HG03457 (cell line): ENCODE data around the gene ZSCAN29.
A peak's percentile ranks its signal among the peaks of the same experiment; 100 is the strongest.
"Not testable (repeated sequence)": the region's sequence is repeated elsewhere in the genome, so short reads cannot be mapped to it uniquely, and the experiment has no call there.

Source experiments
- ATAC-seq: cut with Tn5 transposase; IDR thresholded peaks from one replicate; pipeline ENCODE4 v1.9.1; 2021; ENCODE audit warnings: moderate number of reproducible peaks; ENCODE audit not compliant: unreplicated experiment

The ZSCAN29 gene

GRCh38 chr15:43370975-43371974 lies at the start of gene ZSCAN29, which contains the start of gene TUBGCP4:
ZSCAN29 (minus strand) TSS chr15:43371043; CDS start chr15:43369913, 1,130 bp downstream.
TUBGCP4 (plus strand) TSS chr15:43371101; CDS start chr15:43371355, 254 bp downstream.
- ATAC-seq = peak; percentile 49

DNA sequence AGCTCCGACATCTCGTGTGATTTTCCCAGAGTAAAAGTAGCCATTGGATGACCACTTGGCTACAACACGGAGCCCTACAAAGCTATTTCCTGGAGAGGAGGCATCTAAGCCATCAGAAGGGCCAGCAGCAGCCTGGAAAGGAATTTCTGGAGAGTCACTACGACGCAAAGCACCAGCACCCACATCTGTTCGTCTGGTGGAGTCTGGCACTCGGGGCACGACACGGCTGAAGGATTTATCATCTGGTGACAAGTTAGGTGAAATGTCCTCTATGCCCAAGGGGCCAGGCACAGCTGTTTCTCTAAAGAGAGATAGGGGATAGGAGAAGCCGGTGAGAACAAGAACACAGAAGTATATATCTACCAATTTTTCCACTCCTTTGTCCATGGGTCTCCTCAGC lies 49.6 kb upstream of the ZSCAN29 start:
- no peak for ATAC-seq

DNA sequence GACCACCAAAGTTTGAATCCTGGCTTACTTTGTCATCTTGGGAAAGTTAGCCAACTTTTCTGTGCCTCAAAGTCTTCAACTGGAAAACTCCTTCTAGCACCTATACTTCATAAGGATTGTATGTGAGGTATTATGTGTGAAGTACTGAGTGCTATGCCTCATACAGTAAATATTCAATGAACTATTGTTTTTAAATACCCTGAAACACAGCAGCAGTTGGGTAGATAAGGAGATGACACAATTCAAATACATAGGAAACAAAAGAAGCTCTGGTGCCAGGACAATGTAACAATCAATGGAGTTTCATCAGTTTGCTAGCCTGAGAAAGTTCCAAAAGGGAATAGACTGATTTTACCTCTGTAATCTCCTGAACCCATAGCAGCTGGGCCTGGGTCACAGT lies 43.4 kb upstream of the ZSCAN29 start:
- no peak for ATAC-seq

- ATAC-seq = no peak
Measured at GRCh38 chr15:43412096-43412495, 41.3 kb upstream of the ZSCAN29 start.

GRCh38 chr15:43410572-43411214 lies 39.9 kb upstream of the ZSCAN29 start:
- ATAC-seq = no peak

DNA sequence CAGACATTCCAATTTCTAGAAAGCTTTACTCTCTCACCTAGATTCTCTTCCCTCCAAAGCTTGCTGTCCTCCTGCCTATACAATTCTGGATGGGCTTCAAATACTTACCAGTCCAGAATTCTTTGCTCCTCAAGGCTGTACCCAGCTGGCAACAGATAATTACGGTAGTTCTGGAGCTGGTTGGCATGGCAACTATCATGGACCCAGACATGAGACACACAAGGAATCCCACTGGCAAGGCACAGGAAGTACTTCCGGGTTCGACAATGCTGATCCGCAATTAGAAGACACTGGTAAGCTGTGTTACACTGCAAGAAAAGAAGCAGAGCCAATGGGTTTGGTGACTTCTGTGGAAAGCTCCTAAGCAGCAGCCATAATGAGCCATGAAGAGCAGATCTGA lies 37.9 kb upstream of the ZSCAN29 start:
- ATAC-seq = no peak

DNA sequence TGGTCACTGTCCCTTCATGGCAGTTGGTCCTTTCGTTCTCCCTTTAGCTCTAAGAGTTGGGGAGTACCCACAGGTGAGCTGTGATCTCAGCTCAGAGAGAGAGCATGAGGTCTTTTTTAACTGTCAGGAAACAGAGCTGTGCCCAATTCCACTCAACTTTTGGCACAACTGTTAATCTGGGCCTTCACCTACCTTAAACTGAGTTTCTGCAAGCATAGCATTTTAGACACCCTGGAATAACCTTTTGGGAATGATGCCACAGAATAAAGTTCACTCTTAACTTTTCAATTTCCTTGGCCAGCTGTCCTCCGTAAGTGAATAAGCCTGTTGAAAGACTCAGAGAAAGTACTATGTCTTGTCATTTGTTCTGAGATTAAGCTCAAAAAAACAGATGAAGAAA lies 36.0 kb upstream of the ZSCAN29 start:
- no peak for ATAC-seq

DNA sequence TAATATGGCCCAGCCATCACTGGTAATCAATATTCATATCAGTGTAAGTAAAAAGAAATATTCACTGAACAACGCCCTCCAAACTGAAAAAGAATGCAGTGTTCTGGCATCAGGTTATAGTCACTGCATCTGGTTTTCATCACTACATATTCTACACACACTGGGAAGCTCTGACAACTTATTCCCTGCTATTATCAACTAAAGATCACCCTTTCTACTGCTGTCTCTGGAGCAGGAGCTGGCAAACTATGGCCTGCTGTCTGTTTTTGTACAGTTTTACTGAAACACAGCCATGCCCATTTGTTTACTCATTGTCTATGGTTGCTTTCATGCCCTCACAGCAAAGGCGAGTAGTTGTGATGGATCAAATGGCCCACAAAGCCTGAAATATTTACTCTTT lies 35.3 kb upstream of the ZSCAN29 start:
- no peak for ATAC-seq

GRCh38 chr15:43404130-43404529 lies 33.3 kb upstream of the ZSCAN29 start:
- ATAC-seq = no peak

GRCh38 chr15:43403616-43404015 lies 32.8 kb upstream of the ZSCAN29 start:
- no peak for ATAC-seq

- ATAC-seq = no peak
Measured at GRCh38 chr15:43402255-43402654, 31.4 kb upstream of the ZSCAN29 start.

GRCh38 chr15:43393592-43393991 lies 22.7 kb upstream of the ZSCAN29 start:
- ATAC-seq = not testable (repeated sequence)

- ATAC-seq = no peak
Measured at GRCh38 chr15:43390723-43391122, 19.9 kb upstream of the ZSCAN29 start.

DNA sequence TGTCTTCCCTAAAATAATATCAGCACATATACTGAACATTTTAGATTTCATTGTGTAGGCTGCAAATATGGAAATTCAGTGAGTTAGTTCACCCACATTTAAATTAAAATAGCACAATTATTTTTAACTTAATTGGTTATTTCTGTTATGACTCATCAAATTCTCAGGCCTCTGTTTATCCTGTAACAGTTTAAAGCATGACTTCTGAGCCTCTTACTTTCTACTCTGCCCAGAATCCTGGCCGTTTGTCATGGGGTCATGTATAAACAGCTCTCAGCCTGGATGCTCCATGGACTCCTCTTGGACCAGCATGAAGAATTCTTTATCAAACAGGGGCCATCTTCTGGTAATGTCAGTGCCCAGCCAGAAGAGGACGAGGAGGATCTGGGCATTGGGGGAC lies 12.2 kb upstream of the ZSCAN29 start:
- ATAC-seq = no peak

DNA sequence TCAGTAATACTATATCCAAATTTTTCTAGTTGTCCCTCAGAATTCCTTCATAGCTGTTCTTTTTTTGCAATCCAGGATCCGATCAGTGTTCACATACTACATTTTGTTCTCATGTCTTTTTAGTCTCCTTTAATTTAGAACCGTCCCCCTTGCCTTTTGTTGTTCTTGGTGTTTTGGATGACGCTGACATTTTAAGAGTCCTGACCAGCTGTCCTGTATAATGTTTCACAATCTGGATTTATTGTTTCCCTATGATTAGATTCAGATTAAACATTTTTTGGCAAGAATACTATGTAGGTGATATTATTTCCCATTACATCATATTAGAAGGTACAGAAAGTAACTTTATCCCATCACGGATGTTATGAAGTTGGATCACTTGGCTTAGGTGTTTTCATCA lies 11.5 kb upstream of the ZSCAN29 start:
- no peak for ATAC-seq

DNA sequence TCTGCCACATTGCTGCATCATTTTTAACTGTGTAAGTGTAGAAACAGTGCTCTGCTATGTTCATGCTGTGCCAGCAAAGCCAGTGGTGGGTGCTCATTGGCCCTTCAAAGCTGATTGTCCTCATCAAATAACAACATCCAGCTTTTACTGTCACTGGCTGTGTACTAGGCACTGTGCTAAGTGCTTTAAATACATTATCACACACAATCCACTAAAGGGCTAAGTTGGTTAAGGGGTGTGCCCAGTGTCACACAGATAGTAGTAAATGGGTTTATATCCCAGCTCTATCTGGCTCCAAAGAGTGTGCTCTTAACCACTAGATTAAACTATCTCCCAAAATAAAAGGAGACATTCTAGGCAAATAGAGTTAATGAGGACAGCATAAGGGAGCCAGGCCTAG lies 7.8 kb upstream of the ZSCAN29 start:
- ATAC-seq = no peak

DNA sequence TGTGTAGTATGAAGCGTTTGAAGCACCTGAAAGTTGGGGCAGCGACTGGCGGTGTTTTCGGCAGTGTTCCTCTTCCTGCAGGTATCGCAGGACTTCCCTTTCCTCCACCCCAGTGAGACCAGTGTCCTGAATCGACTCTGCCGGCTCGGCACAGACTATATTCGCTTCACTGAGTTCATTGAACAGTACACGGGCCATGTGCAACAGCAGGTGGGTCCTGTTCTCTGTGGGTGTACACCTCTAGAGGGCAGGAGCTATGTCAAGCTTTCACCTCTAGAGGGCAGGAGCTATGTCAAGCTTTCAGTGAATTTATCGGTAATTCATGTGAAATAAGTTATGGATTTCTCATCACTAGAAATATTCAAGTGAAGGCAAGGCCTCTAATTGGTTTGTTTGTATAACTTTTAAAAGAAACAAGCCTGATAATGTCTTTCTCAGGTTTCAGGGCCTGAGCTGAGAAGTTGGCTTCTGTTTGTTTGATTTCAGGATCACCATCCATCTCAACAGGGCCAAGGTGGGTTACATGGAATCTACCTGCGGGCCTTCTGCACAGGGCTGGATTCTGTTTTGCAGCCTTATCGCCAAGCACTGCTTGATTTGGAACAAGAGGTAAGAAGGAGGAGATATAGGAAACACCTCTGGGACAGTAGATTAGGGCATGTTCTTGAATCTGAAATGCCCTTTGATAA lies 5.3 kb upstream of the ZSCAN29 start:
- no peak for ATAC-seq

GRCh38 chr15:43370310-43370974 lies 401 bp downstream of the ZSCAN29 start:
- ATAC-seq = peak; percentile 33

GRCh38 chr15:43361313-43361903 lies 9.4 kb downstream of the ZSCAN29 start:
- ATAC-seq = no peak

DNA sequence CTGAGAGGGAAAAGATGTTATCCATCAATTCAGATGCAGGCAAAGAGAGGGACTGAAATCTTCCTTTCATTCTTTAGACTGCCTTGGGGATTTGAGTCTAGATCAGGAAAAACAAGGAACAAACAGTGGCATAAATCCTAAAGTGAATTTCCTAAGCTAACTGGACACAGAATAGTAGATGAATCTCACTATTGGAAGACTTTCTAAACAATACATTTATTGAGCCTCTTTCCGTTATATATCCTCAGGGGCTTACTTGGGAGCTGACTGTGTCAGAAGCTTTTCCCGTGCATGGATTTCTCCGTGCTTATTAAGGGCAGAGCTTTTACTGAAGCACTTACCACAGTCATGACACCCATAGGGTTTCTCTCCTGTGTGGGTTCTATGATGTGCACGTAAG lies 10.0 kb downstream of the ZSCAN29 start:
- ATAC-seq = no peak
